Measurements from ENCODE around the gene ATXN1L.
"Not testable (repeated sequence)": the region's sequence is repeated elsewhere in the genome, so short reads cannot be mapped to it uniquely, and the experiment has no call there.

The ATXN1L gene

GRCh38 chr16:71865173-71865863, 19.5 kb downstream of the ATXN1L start:
- FAIRE-seq (no peak), DNase-seq (ENCODE audit: insufficient read length, low spot score) (no peak)

GRCh38 chr16:71867175-71867574, 21.4 kb downstream of the ATXN1L start:
- FAIRE-seq; DNase-seq (ENCODE audit: insufficient read length, low spot score): not testable (repeated sequence)

More at GRCh38 chr16:71865173-71865863, 19.5 kb downstream of the ATXN1L start:
- no peak for TF ChIP-seq POLR2A (IDR thresholded peaks at IDR 0.05; ENCODE audit: low read depth, low read length)

GRCh38 chr16:71867939-71868338, 22.2 kb downstream of the ATXN1L start:
- no peak for TF ChIP-seq POLR2A (IDR thresholded peaks at IDR 0.05; ENCODE audit: low read depth, low read length)
- no peak for FAIRE-seq
- DNase-seq (ENCODE audit: insufficient read length, low spot score) = no peak

GRCh38 chr16:71869089-71869488, 23.3 kb downstream of the ATXN1L start:
- DNase-seq (ENCODE audit: insufficient read length, low spot score) (no peak), FAIRE-seq (no peak)
- TF ChIP-seq POLR2A (IDR thresholded peaks at IDR 0.05; ENCODE audit: low read depth, low read length) = no peak

GRCh38 chr16:71870818-71871217, 25.0 kb downstream of the ATXN1L start:
- TF ChIP-seq POLR2A (IDR thresholded peaks at IDR 0.05; ENCODE audit: low read depth, low read length) = no peak
- no peak for FAIRE-seq
- no peak for DNase-seq (ENCODE audit: insufficient read length, low spot score)

GRCh38 chr16:71873199-71873598, 27.4 kb downstream of the ATXN1L start:
- FAIRE-seq (no peak), DNase-seq (ENCODE audit: insufficient read length, low spot score) (no peak)
- TF ChIP-seq POLR2A (IDR thresholded peaks at IDR 0.05; ENCODE audit: low read depth, low read length) = no peak

GRCh38 chr16:71878911-71879310, 33.1 kb downstream of the ATXN1L start:
- no peak for FAIRE-seq
- no peak for TF ChIP-seq POLR2A (IDR thresholded peaks at IDR 0.05; ENCODE audit: low read depth, low read length)
- no peak for DNase-seq (ENCODE audit: insufficient read length, low spot score)

GRCh38 chr16:71880176-71880575, 34.4 kb downstream of the ATXN1L start:
- FAIRE-seq = no peak
- no peak for TF ChIP-seq POLR2A (IDR thresholded peaks at IDR 0.05; ENCODE audit: low read depth, low read length)
- DNase-seq (ENCODE audit: insufficient read length, low spot score) = no peak

- FAIRE-seq = peak; percentile 43
- DNase-seq (ENCODE audit: insufficient read length, low spot score) = peak; percentile 79
- no peak for TF ChIP-seq POLR2A (IDR thresholded peaks at IDR 0.05; ENCODE audit: low read depth, low read length)
These were observed 36.9 kb downstream of the ATXN1L start for GRCh38 chr16:71882505-71883167.

- no peak for TF ChIP-seq POLR2A (IDR thresholded peaks at IDR 0.05; ENCODE audit: low read depth, low read length)
- FAIRE-seq (no peak), DNase-seq (ENCODE audit: insufficient read length, low spot score) (peak; percentile 21)
These were observed 37.5 kb downstream of the ATXN1L start for GRCh38 chr16:71883168-71883848.

- no peak for FAIRE-seq
- TF ChIP-seq POLR2A (IDR thresholded peaks at IDR 0.05; ENCODE audit: low read depth, low read length) = no peak; the same call in 1 of the 2 replicates
These were observed 38.3 kb downstream of the ATXN1L start, which contains the start of gene ZNF821 for GRCh38 chr16:71883849-71884638. Gene ZNF821 (minus strand): TSS chr16:71884182. CDS start chr16:71879946, 4,236 bp downstream.

GRCh38 chr16:71885261-71885650, 39.5 kb downstream of the ATXN1L start:
- DNase-seq (ENCODE audit: insufficient read length, low spot score) (no peak), FAIRE-seq (no peak)
- no peak for TF ChIP-seq POLR2A (IDR thresholded peaks at IDR 0.05; ENCODE audit: low read depth, low read length)

More at GRCh38 chr16:71883849-71884638, 38.3 kb downstream of the ATXN1L start, which contains the start of gene ZNF821:
- DNase-seq (ENCODE audit: insufficient read length, low spot score) = peak; percentile 73

GRCh38 chr16:71889147-71889546, 43.4 kb downstream of the ATXN1L start:
- no peak for DNase-seq (ENCODE audit: insufficient read length, low spot score)
- no peak for FAIRE-seq
- TF ChIP-seq POLR2A (IDR thresholded peaks at IDR 0.05; ENCODE audit: low read depth, low read length) = no peak

GRCh38 chr16:71893888-71894228, 48.1 kb downstream of the ATXN1L start:
- no peak for TF ChIP-seq POLR2A (IDR thresholded peaks at IDR 0.05; ENCODE audit: low read depth, low read length)
- no peak for DNase-seq (ENCODE audit: insufficient read length, low spot score)
- FAIRE-seq = no peak

Measured in H54 (cell line).